ENCODE results near the gene C3orf22. TPM values are rescaled to one million over a fixed set of nuclear protein-coding genes. Genes with fewer than 3 reads are reported as not detected.
"Not testable (repeated sequence)": the region's sequence is repeated elsewhere in the genome, so short reads cannot be mapped to it uniquely, and the experiment has no call there.

C3orf22 gene
- total RNA-seq, 2 donors from 2014 or later: not detected

GRCh38 chr3:126604691-126605090 is 46.0 kb upstream of the C3orf22 start:
- Histone ChIP-seq H3K27me3 (ENCODE audit: control insufficient read depth, insufficient read depth, low read length, poor library complexity, severe bottlenecking) (no peaks in the 10 kb centered on the region), H3K9me3 (ENCODE audit: control insufficient read depth, low read length) (no peaks in the 10 kb centered on the region), H3K27ac (ENCODE audit: low read depth, low read length) (no peak overlapping the region), H3K4me3 (ENCODE audit: low read length) (no peak overlapping the region), H3K9ac (ENCODE audit: extremely low read depth, low read length, poor library complexity, severe bottlenecking) (no peak overlapping the region), H3K4me1 (ENCODE audit: control insufficient read depth, insufficient read depth, low read length) (no peaks in the 10 kb centered on the region), H3K36me3 (ENCODE audit: control insufficient read depth, insufficient read depth, low read length) (peaks cover 8% of the 10 kb centered on the region)
- H3K4me3 Mint-ChIP-seq: no peak overlapping the region
- H3K27ac Mint-ChIP-seq: no peak overlapping the region
- H3K36me3 Mint-ChIP-seq (ENCODE audit: low read depth): peaks cover 24% of the 10 kb centered on the region
- H3K9me3 Mint-ChIP-seq: no peaks in the 10 kb centered on the region
- H3K4me1 Mint-ChIP-seq: no peaks in the 10 kb centered on the region
- WGBS, 2 experiments (ENCODE audit: insufficient coverage in 1 of 2, insufficient read length in 1 of 2): 86 to 90% methylated on average over 4 to 6 of the region's 6 CpGs
- no peaks in the 10 kb centered on the region for H3K27me3 Mint-ChIP-seq (ENCODE audit: insufficient read depth)
- TF ChIP-seq CTCF (conservative IDR thresholded peaks at IDR 0.05): no peak
- DNase-seq: no peak

GRCh38 chr3:126599101-126599500 is 40.4 kb upstream of the C3orf22 start:
- Histone ChIP-seq H3K27ac (ENCODE audit: low read depth, low read length) (no peak overlapping the region), H3K27me3 (ENCODE audit: control insufficient read depth, insufficient read depth, low read length, poor library complexity, severe bottlenecking) (no peaks in the 10 kb centered on the region), H3K9ac (ENCODE audit: extremely low read depth, low read length, poor library complexity, severe bottlenecking) (no peak overlapping the region), H3K9me3 (ENCODE audit: control insufficient read depth, low read length) (peaks cover 7% of the 10 kb centered on the region), H3K4me3 (ENCODE audit: low read length) (no peak overlapping the region), H3K36me3 (ENCODE audit: control insufficient read depth, insufficient read depth, low read length) (no peaks in the 10 kb centered on the region), H3K4me1 (ENCODE audit: control insufficient read depth, insufficient read depth, low read length) (no peaks in the 10 kb centered on the region)
- Mint-ChIP-seq H3K27me3 (ENCODE audit: insufficient read depth) (no peaks in the 10 kb centered on the region), H3K9me3 (peaks cover 6% of the 10 kb centered on the region), H3K27ac (no peak overlapping the region), H3K4me3 (no peak overlapping the region), H3K36me3 (ENCODE audit: low read depth) (peaks cover 5% of the 10 kb centered on the region), H3K4me1 (no peaks in the 10 kb centered on the region)
- no peak for TF ChIP-seq CTCF (conservative IDR thresholded peaks at IDR 0.05)
- 87 to 100% methylated on average over 1 of the region's 1 CpG for WGBS, 2 experiments (ENCODE audit: insufficient coverage in 1 of 2, insufficient read length in 1 of 2)
- DNase-seq: no peak

GRCh38 chr3:126595479-126595878 is 36.7 kb upstream of the C3orf22 start:
- not testable (repeated sequence) for H3K27me3 Mint-ChIP-seq (ENCODE audit: insufficient read depth); DNase-seq; H3K27me3 ChIP-seq (ENCODE audit: control insufficient read depth, insufficient read depth, low read length, poor library complexity, severe bottlenecking); H3K27ac Mint-ChIP-seq; H3K4me3 ChIP-seq (ENCODE audit: low read length); H3K4me3 Mint-ChIP-seq; H3K27ac ChIP-seq (ENCODE audit: low read depth, low read length); H3K4me1 Mint-ChIP-seq; H3K9ac ChIP-seq (ENCODE audit: extremely low read depth, low read length, poor library complexity, severe bottlenecking); H3K36me3 ChIP-seq (ENCODE audit: control insufficient read depth, insufficient read depth, low read length); H3K4me1 ChIP-seq (ENCODE audit: control insufficient read depth, insufficient read depth, low read length); H3K36me3 Mint-ChIP-seq (ENCODE audit: low read depth)
- H3K9me3 ChIP-seq (ENCODE audit: control insufficient read depth, low read length): peaks cover 12% of the 10 kb centered on the region
- 92 to 95% methylated on average over 4 of the region's 4 CpGs for WGBS, 2 experiments (ENCODE audit: insufficient coverage in 1 of 2, insufficient read length in 1 of 2)
- H3K9me3 Mint-ChIP-seq: peaks cover 23% of the 10 kb centered on the region

GRCh38 chr3:126591515-126591914 is 32.8 kb upstream of the C3orf22 start:
- not testable (repeated sequence) for H3K4me1 Mint-ChIP-seq; H3K27me3 Mint-ChIP-seq (ENCODE audit: insufficient read depth)

More at GRCh38 chr3:126591515-126591914, 32.8 kb upstream of the C3orf22 start:
- H3K27me3 ChIP-seq (ENCODE audit: control insufficient read depth, insufficient read depth, low read length, poor library complexity, severe bottlenecking); H3K4me1 ChIP-seq (ENCODE audit: control insufficient read depth, insufficient read depth, low read length); H3K36me3 Mint-ChIP-seq (ENCODE audit: low read depth); H3K4me3 ChIP-seq (ENCODE audit: low read length); H3K27ac Mint-ChIP-seq; DNase-seq; H3K27ac ChIP-seq (ENCODE audit: low read depth, low read length); H3K4me3 Mint-ChIP-seq; H3K36me3 ChIP-seq (ENCODE audit: control insufficient read depth, insufficient read depth, low read length); H3K9ac ChIP-seq (ENCODE audit: extremely low read depth, low read length, poor library complexity, severe bottlenecking): not testable (repeated sequence)
- 75 to 79% methylated on average over 5 of the region's 5 CpGs for WGBS, 2 experiments (ENCODE audit: insufficient coverage in 1 of 2, insufficient read length in 1 of 2)
- H3K9me3 Mint-ChIP-seq: peaks cover 46% of the 10 kb centered on the region
- peaks cover 12% of the 10 kb centered on the region for H3K9me3 ChIP-seq (ENCODE audit: control insufficient read depth, low read length)

All from endodermal cell (in vitro differentiated cells).